Peyer's patch (tissue), 4 donors: Measurements from ENCODE around the gene SLC25A30.
"Not testable (repeated sequence)": the region's sequence is repeated elsewhere in the genome, so short reads cannot be mapped to it uniquely, and the experiment has no call there.

Source experiments
- POLR2A ChIP-seq, 2 donors: fragments of 450-650 bp; IDR thresholded peaks; one replicate each; pipeline ENCODE4 v1.5.1; 2017; ENCODE audit warnings: antibody characterized with exemption in 2 of 2, mild to moderate bottlenecking in 2 of 2, moderate library complexity in 2 of 2
- TF ChIP-seq, protein P1 (sequence below), 6 experiments: fragments of 450-650 bp in 4 of 6; fragments of 200-600 bp in 2 of 6; sonication (generic) in 1 of 6; IDR thresholded peaks; one replicate each; pipeline ENCODE4 v1.5.1; 2017 to 2019; ENCODE audit warnings: antibody characterized with exemption in 6 of 6, mild to moderate bottlenecking in 3 of 6, moderate library complexity in 1 of 6

DNA sequence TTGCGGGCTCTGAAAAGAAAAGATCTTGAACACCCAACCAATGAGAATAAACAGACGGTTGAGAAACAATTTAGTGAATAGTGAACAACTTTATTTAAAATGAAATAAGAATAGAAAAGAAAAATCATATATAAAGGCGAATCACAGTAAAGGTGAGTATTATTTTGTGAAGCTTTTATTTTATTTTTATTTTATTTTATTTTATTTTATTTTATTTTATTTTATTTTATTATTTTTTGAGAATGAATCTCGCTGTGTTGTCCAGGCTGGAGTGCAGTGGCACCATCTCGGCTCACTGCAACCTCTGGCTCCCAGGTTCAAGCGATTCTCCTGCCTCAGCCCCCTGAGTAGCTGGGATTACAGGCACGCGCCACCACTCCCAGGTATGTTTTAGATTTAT lies 74.1 kb downstream of the SLC25A30 start:
- TF ChIP-seq, protein P1, sequence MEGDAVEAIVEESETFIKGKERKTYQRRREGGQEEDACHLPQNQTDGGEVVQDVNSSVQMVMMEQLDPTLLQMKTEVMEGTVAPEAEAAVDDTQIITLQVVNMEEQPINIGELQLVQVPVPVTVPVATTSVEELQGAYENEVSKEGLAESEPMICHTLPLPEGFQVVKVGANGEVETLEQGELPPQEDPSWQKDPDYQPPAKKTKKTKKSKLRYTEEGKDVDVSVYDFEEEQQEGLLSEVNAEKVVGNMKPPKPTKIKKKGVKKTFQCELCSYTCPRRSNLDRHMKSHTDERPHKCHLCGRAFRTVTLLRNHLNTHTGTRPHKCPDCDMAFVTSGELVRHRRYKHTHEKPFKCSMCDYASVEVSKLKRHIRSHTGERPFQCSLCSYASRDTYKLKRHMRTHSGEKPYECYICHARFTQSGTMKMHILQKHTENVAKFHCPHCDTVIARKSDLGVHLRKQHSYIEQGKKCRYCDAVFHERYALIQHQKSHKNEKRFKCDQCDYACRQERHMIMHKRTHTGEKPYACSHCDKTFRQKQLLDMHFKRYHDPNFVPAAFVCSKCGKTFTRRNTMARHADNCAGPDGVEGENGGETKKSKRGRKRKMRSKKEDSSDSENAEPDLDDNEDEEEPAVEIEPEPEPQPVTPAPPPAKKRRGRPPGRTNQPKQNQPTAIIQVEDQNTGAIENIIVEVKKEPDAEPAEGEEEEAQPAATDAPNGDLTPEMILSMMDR (IDR thresholded peaks at IDR 0.05) = not testable (repeated sequence)
- TF ChIP-seq POLR2A (IDR thresholded peaks at IDR 0.05) = not testable (repeated sequence)
